Nephron progenitor cell (in vitro differentiated cells): ENCODE results near the gene CHN2.

Experiments
- DNase-seq: peaks from one replicate; pipeline ENCODE4 v3.0.0; 2021
- H3K27ac Mint-ChIP-seq: 2 replicates; pipeline ENCODE4 v1.8.0; 2021; ENCODE audit warnings: mild to moderate bottlenecking, moderate library complexity, mixed read lengths
- H3K27me3 Mint-ChIP-seq: 2 replicates; pipeline ENCODE4 v1.8.0; 2021; ENCODE audit warnings: mild to moderate bottlenecking, low read depth, mixed read lengths; ENCODE audit not compliant: poor library complexity
- H3K36me3 Mint-ChIP-seq: 2 replicates; pipeline ENCODE4 v1.8.0; 2021; ENCODE audit warnings: low read depth, mixed read lengths
- H3K4me1 Mint-ChIP-seq: 2 replicates; pipeline ENCODE4 v1.8.0; 2021; ENCODE audit warnings: mixed read lengths
- H3K4me3 Mint-ChIP-seq: 2 replicates; pipeline ENCODE4 v1.8.0; 2021; ENCODE audit warnings: mild to moderate bottlenecking, moderate library complexity, mixed read lengths
- H3K9me3 Mint-ChIP-seq: 2 replicates; pipeline ENCODE4 v1.8.0; 2021; ENCODE audit warnings: mild to moderate bottlenecking, moderate library complexity, mixed read lengths
- TF ChIP-seq, protein P1 (sequence below): fragments of 200-600 bp; sonication (generic); IDR thresholded peaks from 2 replicates; pipeline ENCODE4 v1.5.0; 2021; ENCODE audit warnings: antibody characterized with exemption

CHN2 gene

DNA sequence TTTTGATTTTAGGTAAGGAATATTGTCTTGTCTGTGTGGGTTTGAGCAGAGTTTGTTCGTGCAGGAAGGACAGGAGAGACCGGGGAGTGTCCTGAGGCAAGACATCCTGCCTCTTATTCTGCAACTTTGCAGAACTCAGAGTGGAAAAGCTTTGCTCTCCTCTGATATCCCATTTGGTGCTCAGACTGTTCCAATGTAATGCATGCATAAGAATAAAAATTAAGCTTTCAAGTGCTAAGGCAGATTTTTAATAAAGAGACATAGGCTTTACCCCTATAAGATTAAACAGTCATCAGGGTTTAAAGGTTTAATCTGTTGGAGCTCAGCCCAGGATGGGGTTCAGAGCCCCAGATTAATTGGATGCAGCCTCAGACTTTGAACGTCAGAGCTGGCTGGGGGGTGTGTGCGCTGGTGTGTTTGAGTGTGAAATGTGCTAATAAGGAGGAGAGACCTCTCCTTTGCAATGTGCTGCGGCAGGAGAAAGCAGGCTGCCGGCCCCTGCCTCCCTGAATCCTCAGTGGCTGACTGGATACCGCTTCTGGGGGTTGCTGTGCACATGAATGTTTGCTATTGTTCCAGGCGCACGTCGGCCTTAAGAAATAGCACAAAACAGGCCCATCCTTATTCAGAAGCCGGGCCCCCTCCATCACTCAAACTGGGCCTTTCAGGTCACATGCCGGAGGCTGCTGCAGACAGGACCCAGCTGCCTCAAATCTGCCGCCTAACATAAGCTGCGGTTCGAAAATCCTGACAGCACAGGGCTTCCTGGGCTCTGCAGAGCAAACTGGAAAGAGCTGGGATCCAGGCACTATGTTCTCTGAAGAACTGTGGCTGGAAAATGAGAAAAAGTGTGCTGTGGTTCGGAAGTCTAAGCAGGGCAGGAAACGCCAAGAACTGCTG lies 285.0 kb downstream of the CHN2 start:
- H3K27me3 Mint-ChIP-seq: no peaks in the 10 kb centered on the region
- no peaks in the 10 kb centered on the region for H3K9me3 Mint-ChIP-seq
- peak overlapping the region; percentile 67 for H3K27ac Mint-ChIP-seq
- H3K36me3 Mint-ChIP-seq: no peaks in the 10 kb centered on the region
- TF ChIP-seq, protein P1, sequence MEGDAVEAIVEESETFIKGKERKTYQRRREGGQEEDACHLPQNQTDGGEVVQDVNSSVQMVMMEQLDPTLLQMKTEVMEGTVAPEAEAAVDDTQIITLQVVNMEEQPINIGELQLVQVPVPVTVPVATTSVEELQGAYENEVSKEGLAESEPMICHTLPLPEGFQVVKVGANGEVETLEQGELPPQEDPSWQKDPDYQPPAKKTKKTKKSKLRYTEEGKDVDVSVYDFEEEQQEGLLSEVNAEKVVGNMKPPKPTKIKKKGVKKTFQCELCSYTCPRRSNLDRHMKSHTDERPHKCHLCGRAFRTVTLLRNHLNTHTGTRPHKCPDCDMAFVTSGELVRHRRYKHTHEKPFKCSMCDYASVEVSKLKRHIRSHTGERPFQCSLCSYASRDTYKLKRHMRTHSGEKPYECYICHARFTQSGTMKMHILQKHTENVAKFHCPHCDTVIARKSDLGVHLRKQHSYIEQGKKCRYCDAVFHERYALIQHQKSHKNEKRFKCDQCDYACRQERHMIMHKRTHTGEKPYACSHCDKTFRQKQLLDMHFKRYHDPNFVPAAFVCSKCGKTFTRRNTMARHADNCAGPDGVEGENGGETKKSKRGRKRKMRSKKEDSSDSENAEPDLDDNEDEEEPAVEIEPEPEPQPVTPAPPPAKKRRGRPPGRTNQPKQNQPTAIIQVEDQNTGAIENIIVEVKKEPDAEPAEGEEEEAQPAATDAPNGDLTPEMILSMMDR: no peak
- DNase-seq: no peak
- H3K4me1 Mint-ChIP-seq: peaks cover 30% of the 10 kb centered on the region
- H3K4me3 Mint-ChIP-seq: no peak overlapping the region

DNA sequence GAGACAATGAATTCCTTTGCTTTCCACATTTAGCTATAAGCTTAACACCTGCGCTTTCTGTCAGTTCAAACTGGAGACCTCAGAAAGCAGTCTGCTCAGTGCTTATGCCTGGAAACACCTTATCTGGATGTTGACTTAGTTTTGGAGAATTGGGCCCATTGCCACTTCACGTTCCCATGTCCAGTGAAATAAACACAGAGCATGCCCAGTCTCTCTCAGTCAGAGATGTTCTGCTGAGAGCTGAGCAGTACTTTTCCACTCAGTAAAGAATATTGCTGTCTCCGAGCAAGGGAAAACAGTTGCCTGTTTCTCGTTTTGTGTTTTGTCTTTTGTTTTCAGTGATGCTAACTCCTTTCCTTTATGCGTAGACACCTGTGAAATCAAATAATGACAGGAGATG lies 285.9 kb downstream of the CHN2 start:
- H3K4me1 Mint-ChIP-seq: peaks cover 36% of the 10 kb centered on the region
- no peak overlapping the region for H3K27ac Mint-ChIP-seq
- no peaks in the 10 kb centered on the region for H3K36me3 Mint-ChIP-seq
- no peaks in the 10 kb centered on the region for H3K27me3 Mint-ChIP-seq
- TF ChIP-seq, protein P1: no peak
- no peak overlapping the region for H3K4me3 Mint-ChIP-seq
- no peak for DNase-seq
- H3K9me3 Mint-ChIP-seq: no peaks in the 10 kb centered on the region

DNA sequence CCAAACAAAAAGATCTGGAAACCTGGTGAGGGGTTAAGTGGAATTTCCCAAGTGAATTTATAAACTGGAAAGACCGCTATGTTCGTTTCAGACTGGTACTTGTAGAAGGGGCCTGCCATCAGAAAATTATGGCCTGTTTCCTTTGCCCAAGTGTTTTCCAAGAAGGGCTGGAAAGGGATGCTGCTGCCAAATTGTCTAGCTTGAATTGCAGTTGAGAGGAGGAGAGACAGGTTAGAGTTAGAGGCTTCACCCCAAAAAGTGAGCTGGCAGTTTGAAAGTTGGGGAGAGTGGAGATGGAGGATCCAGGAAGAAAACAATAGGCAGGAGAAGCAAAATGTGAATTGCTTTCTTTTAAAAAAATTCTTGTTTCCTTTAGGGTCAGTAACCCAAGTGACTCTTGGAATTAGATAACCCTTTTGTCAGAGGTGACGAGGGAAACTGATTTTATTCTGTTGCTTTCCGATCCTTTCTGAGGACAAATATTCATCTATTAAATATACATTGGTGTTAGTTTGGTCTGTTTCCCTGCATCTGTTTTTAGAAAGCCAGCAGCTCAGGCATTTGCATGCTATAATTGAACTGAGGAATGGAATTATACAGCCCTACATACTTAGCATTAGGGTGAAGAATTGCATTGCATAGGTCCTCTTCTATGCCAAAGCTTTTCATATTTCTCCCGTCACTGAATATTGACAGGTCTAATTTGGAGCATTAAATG lies 286.5 kb downstream of the CHN2 start:
- Mint-ChIP-seq H3K36me3 (no peaks in the 10 kb centered on the region), H3K9me3 (no peaks in the 10 kb centered on the region), H3K4me3 (no peak overlapping the region), H3K27me3 (no peaks in the 10 kb centered on the region), H3K4me1 (peaks cover 43% of the 10 kb centered on the region), H3K27ac (no peak overlapping the region)
- TF ChIP-seq, protein P1: no peak
- no peak for DNase-seq

DNA sequence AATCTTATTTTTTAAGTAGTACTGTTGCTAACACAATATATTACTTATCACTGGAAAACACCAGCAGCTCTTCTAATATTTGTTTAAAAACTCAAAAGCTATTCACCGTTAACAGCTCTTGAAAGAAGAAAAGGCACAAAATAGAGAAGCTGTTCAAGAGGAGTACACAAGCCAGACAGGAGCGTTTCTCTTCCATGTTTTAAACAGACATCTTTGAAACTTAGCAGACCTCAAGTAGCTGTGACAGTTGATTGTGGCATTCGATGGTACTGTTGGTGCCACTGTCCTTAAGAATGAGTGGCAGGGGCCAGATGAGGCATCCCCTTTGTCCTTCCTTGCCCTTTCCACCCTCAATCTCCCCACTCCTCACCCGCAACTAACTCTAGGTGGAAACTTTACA lies 287.5 kb downstream of the CHN2 start:
- Mint-ChIP-seq H3K27me3 (no peaks in the 10 kb centered on the region), H3K4me1 (peaks cover 52% of the 10 kb centered on the region), H3K4me3 (no peak overlapping the region), H3K9me3 (no peaks in the 10 kb centered on the region), H3K36me3 (no peaks in the 10 kb centered on the region), H3K27ac (peak overlapping the region; percentile 24)
- DNase-seq: no peak
- TF ChIP-seq, protein P1: no peak

DNA sequence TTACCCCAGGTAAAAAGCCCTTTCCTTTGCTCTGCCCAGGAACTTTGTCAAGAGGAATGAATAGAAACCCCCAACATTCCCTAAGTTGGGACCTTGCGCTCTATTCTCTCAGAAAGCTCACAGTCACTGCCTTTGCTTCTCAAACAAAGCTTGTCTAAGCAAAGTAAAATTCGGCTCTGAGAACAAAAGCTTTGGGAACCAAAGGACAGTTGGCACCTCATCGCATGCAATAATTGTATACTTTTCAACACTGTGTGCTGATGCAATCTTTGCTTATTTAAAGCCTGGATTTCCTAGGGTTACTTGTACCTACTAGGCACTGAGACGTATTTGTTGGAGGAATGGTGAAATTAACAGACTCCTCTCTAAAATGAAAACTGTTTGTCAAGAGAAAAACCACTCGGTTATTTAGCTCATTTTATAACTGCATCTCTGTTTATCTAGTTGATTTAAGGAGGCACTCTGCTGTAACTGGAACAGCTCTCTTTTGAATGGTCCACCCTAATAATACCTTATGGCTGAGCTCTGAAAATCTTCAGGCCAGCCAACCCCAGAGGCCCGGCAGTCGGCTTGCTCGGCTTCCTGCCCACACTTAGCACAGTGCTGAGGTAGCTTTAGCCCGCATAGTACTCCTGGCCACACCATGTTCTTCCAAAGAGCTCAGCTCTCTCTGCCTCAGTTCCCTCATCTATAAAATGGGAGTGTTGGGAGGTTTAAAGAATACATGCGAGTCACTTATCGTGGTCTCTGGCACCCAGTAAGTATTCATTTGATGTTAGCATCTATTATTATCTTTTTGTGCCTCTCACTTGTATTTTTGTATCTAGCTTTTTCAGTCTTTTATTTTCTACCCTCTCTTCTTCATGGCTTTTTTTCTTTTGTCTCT lies 288.9 kb downstream of the CHN2 start:
- TF ChIP-seq, protein P1: no peak

More for the DNA sequence above, 288.9 kb downstream of the CHN2 start:
- Mint-ChIP-seq H3K4me3 (no peak overlapping the region), H3K27me3 (no peaks in the 10 kb centered on the region), H3K9me3 (no peaks in the 10 kb centered on the region), H3K4me1 (peaks cover 67% of the 10 kb centered on the region), H3K36me3 (no peaks in the 10 kb centered on the region), H3K27ac (no peak overlapping the region)
- DNase-seq: no peak
